Measurements from ENCODE around the gene TXNRD2. TPM values are rescaled to one million over a fixed set of nuclear protein-coding genes. Genes with fewer than 3 reads are reported as not detected.

Gene TXNRD2
- total RNA-seq, 1 experiment from 2014 or later = 29.5 TPM

GRCh38 chr22:19969141-19969928 is 27.7 kb upstream of the TXNRD2 start:
- BruUV-seq (replicated peaks) = no TSS peak
- intact Hi-C loops (cut with micrococcal nuclease; ENCODE audit: unreplicated experiment) (no loop called here), in situ Hi-C loops (cut with HindIII; ENCODE audit: low pct_unique_long_range_greater_than_20kb, low sequenced_read_pairs) (no loop called here)
- ChIA-PET POLR2A (no interaction called here), CTCF (interaction anchor here (2.0 kb wide), 1 partner anchor 44 kb away, joined by 10 read pairs; no protein-coding TSS in a partner anchor)
- DNase-seq (ENCODE audit: low read depth, low spot score) (no peak), ATAC-seq (no peak)
- H3K27ac ChIP-seq (ENCODE audit: low read length) = no peak overlapping the region
- H3K9me3 ChIP-seq (ENCODE audit: control insufficient read depth, insufficient read depth, low read depth, low read length) = no peaks in the 10 kb centered on the region
- H3K27me3 ChIP-seq (ENCODE audit: control insufficient read depth, insufficient read depth, low read length) = no peaks in the 10 kb centered on the region
- H3K4me3 ChIP-seq (ENCODE audit: low read depth in 2 of 2, low read length in 2 of 2) = no peak overlapping the region
- H3K36me3 ChIP-seq (ENCODE audit: control insufficient read depth, insufficient read depth, low read length) = no peaks in the 10 kb centered on the region
- H3K4me1 ChIP-seq (ENCODE audit: control insufficient read depth, insufficient read depth, low read length) = no peaks in the 10 kb centered on the region
- TF ChIP-seq REST (IDR thresholded peaks at IDR 0.05; ENCODE audit: insufficient read depth in 1 of 2, low read depth in 2 of 2, low read length in 1 of 2) (no peak), CTCF (IDR thresholded peaks at IDR 0.05) (no peak), POLR2AphosphoS5 (IDR thresholded peaks at IDR 0.05; ENCODE audit: low read depth, low read length) (no peak), TCF7L2 (IDR thresholded peaks at IDR 0.05; ENCODE audit: low read depth, low read length) (no peak), SIN3A (IDR thresholded peaks at IDR 0.05; ENCODE audit: borderline replicate concordance, insufficient read depth, low read depth, low read length) (no peak)

GRCh38 chr22:19968450-19968891 is 26.9 kb upstream of the TXNRD2 start:
- no TSS peak for BruUV-seq (replicated peaks)
- no peaks in the 10 kb centered on the region for H3K27me3 ChIP-seq (ENCODE audit: control insufficient read depth, insufficient read depth, low read length)
- H3K9me3 ChIP-seq (ENCODE audit: control insufficient read depth, insufficient read depth, low read depth, low read length) = no peaks in the 10 kb centered on the region
- ChIA-PET CTCF (no interaction called here), POLR2A (interaction anchor here (0.5 kb wide), 1 partner anchor 105 kb away, joined by 3 read pairs; no protein-coding TSS in a partner anchor)
- DNase-seq (ENCODE audit: low read depth, low spot score) (no peak), ATAC-seq (no peak)
- intact Hi-C loops (cut with micrococcal nuclease; ENCODE audit: unreplicated experiment) = no loop called here
- H3K4me1 ChIP-seq (ENCODE audit: control insufficient read depth, insufficient read depth, low read length) = no peaks in the 10 kb centered on the region
- H3K36me3 ChIP-seq (ENCODE audit: control insufficient read depth, insufficient read depth, low read length) = no peaks in the 10 kb centered on the region
- in situ Hi-C loops (cut with HindIII; ENCODE audit: low pct_unique_long_range_greater_than_20kb, low sequenced_read_pairs) = no loop called here
- TF ChIP-seq CTCF (IDR thresholded peaks at IDR 0.05) (no peak), REST (IDR thresholded peaks at IDR 0.05; ENCODE audit: insufficient read depth in 1 of 2, low read depth in 2 of 2, low read length in 1 of 2) (no peak), TCF7L2 (IDR thresholded peaks at IDR 0.05; ENCODE audit: low read depth, low read length) (no peak), POLR2AphosphoS5 (IDR thresholded peaks at IDR 0.05; ENCODE audit: low read depth, low read length) (no peak), SIN3A (IDR thresholded peaks at IDR 0.05; ENCODE audit: borderline replicate concordance, insufficient read depth, low read depth, low read length) (no peak)
- H3K27ac ChIP-seq (ENCODE audit: low read length) = no peak overlapping the region
- H3K4me3 ChIP-seq (ENCODE audit: low read depth in 2 of 2, low read length in 2 of 2) = no peak overlapping the region

Data from Panc1 (cell line).